GM18909 (cell line): Measurements from ENCODE around the gene LCN9.

Experiments
- ATAC-seq: cut with Tn5 transposase; IDR thresholded peaks from one replicate; pipeline ENCODE4 v1.9.1; 2021; ENCODE audit warnings: mild to moderate bottlenecking; ENCODE audit not compliant: unreplicated experiment, poor library complexity

Gene LCN9

DNA sequence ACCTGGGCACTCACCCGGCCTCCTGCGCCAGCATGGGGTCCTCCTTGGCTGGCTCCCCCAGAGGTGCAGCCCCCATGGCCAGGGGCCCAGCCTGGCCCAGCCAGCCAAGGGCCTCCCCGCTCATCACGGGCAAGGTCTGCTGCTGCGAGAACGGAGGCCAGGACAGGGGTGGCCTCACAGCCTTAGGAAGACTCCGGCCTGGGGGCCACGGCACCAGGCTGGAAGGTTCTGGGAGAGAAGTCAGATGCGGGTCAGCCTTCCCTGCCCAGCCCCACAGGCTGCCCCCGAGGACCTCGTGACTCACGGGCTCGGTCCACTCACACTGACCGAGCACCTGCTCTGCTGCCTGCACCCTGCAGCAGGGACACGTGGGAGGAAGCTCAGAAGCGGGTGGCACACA, 31.9 kb downstream of the LCN9 start:
- ATAC-seq, result no peak

DNA sequence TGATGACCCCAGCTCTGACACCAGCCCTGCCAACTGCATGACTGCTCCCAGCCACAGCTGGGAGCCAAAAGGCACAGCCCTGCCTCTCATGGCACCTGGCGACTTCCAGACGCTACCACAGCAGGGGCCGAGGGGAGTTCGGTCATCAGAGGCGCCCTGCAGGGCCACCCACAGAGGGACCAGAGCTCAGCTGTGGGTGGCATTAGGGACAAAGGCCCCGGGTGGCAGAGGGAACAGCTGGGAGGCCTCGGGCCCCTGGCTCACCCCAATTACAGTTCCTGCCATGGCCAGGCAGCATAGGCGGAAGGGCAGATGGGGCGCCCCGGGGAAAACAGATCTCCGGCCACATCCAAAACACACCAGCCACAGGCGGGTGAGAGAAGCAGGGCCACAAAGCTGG, 32.5 kb downstream of the LCN9 start:
- ATAC-seq, result no peak

DNA sequence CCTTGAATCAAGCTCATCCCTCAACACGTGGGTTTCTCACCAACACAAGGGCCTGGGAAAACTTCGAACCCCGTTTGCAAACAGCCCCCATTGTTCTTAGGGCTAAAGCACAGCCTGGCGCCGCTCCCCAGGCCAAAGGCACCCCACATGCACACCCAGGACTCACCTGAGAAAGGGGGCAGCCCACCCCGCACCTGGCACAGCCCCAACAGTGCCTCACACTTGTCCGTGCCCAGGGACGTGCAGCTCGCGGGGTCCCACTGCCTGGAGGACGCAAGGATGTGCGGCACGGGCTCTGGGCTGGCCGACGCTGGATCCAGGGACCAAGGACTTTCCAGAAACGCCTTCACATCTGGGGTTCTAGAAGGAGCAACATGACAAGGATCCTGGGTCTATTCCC, 33.3 kb downstream of the LCN9 start:
- no peak for ATAC-seq

DNA sequence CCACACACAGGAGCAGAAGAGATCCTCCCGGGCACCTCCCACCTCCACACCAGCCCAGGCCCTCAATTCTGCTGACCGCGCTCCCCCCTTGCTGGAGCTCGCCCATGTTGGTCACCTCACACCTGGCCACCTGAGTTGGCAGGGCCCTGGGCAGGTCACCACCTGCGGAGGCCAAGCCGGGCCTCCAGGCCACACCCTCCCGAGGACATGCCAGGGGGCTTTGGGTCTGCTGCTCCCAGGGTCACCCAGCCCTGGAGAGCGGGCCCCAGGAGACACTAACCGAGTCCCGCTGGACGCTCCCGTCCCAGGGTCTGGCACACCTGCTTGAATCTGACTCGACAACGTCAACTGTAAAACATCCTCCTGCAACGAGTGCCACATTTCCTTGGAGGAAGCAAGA, 34.1 kb downstream of the LCN9 start:
- ATAC-seq, result no peak

DNA sequence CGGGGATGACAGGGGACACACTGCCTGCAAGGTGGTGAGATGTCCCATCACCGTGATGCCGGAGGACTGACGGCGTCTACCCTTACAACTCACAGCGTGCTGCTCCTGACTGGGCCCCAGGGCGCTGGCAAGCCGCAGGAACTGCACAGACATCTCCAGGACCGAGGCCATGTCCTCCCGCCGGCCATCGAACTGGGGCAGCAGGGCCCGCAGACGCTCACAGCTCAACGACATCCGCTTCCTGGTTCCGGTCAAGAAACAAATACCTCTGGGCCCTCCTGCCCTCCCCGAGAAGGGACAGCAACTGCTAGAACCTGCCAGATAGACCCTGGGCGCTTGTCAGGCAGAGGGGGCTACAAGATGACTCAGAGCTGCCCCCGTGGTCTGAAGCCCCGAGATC, 35.1 kb downstream of the LCN9 start:
- no peak for ATAC-seq

DNA sequence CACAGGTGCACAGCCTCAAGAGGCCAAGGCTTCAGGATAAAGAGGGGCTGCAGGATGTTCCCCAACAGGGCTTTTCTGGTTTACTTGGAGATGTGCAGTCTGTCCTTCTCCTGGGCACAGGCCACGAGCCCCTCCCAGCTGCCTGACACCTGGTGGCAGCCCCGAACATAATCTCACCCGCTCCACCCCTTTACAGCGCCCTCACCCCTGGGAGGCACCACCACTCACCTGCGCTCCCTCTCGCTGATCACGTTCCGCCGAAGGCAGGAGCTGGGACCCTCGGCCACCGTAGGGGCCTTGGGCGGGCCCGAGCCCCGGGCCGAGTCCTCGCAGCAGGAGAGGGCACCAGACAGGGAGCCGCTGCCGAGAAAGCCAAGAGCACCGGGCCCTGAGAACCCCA, 35.7 kb downstream of the LCN9 start:
- no peak for ATAC-seq

DNA sequence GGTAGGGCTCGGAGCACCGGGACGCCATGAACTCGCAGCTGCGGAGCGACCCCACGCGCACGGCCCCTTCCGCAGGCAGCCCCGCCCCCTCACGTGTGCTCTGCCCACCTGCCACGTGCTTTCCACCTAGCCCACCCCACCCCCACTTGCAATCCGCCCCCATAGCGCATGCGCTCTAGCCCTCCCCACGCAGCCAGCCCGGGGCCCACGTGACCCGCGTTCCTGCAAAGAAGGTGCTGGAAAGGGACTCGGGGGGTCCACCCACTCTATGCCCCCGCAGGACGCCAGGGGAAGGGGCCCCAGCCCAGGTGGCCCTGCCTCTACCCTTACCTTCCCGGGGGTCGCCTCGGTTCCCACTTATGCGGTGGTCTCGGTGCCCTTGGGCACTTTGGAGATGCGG, 36.3 kb downstream of the LCN9 start, which contains the start of gene SOHLH1:
Gene SOHLH1, minus strand, starts transcription at position 42 of the 400 bp plus-strand sequence. Its CDS starts 14 bp downstream, at position 28.
- no peak for ATAC-seq

DNA sequence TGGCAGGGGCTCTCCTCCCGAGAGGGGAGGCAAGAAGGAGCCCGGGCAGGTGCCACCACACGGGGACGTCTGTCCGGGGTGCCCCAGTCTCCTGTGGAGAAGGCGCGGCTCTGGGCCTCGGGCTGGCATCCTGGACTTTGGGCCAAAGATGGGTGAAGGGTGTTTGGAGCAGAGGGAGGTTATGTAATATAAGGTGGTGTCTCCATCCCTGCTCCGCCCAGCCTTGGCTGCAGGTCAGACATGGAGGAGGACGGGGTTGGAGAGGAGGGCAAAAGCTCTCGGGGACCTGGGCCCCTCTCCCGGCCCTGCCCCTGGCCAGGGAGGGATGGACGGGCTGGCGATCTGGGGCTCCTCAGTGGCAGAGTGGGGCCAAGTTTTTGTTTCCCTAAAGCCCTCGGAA, 37.4 kb downstream of the LCN9 start:
- ATAC-seq, result no peak

DNA sequence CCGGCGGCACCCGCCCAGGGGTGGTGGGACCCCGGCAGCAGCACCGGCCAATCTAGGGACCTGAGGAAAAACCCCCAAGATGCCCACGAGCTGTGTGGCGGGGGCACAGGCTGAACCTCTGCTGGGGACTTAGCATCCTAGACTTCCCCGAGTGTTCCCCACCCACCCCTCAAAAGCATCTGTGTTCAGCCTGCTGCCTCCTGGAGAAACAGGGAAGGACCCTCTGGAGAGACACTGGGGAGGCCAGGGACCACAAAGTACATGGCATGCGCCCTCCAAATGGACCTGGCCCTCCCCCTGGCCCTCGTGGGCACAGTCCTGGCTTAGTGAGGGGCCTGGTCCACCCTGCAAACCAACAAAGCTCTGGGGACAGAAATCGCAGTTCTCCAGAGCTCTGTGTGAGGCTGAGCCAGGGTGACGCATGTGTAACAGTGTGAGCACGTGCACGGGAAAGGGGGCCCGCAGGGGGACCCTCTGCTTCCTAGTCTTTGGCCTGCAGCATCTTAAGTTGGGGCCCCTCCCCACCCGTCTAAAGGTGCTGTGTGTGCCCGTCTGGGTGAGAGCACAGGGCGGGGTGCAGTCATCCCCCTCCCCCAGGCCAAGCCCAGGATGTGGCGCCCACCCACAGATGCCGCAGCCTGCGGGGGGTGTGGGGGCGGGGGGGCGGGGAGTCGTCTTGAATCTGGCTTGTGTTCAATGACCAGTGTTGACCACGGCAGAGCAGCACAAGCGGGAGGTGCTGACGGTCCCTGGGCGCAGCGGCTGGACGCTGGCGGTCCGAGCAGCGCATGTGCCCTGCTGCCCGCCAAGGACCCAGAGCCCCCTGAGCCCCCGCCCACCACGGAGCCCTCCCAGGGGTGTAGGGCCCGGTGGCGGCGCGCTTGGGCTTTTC, 38.2 kb downstream of the LCN9 start:
- no peak for ATAC-seq

DNA sequence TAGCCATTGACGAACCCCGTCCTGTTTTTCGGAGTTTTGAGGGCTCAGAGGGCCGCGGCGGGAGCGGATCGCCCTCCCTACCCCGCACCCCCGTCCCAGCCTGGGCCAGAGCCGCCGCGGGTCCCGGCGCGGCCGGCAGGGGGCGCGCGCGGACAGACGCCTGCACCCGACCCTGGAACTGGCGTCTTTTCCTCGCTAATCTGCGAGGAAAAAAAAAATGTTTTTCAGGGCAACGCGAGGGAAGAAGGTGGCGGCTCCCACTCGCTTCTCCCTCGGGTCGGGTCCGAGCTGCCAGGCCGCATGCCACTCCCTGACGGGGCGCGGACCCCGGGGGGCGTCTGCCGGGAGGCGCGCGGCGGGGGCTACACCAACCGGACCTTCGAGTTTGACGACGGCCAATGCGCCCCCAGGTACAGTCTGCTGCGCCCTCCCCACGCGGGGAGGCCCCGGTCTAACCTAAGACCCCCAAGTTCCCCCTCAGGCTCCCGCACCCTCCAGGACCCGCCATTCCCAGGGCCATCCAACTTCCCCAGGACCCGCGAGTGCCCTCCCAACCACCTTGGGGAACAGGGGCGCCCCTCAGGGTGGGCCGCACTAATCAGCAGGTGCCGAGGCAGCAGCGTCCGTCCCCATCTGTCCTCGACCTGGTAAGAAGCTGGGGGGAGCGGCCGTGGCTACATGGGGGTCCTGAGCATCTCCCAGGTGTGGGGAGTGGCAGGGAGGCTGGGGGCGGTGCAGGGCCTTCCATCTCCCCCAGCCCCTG, 39.0 kb downstream of the LCN9 start, which contains the start of gene KCNT1:
Gene KCNT1, plus strand, starts transcription at position 227 of the 763 bp plus-strand sequence. Its CDS starts 74 bp downstream, at position 301.
- ATAC-seq, result no peak

DNA sequence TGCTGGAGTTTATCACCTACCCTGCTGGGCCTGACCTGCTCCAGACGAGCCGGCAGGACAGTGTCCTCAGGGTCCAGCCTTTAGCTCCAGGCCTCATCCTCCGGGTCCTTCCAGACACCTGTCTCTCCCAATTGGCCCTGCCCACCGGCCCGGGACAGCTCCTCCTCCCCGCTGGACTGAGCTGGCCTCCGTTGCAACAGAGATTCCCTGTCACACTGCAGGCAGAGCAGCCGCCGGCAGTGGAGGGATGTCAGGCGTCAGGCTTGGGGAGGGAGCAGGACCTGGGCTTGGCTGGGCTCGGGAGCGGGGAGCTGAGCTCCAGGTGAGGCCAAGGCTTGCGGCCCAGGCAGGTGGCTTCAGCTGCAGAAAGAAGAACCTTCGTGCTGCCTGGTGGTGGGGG, 40.6 kb downstream of the LCN9 start:
- no peak for ATAC-seq

DNA sequence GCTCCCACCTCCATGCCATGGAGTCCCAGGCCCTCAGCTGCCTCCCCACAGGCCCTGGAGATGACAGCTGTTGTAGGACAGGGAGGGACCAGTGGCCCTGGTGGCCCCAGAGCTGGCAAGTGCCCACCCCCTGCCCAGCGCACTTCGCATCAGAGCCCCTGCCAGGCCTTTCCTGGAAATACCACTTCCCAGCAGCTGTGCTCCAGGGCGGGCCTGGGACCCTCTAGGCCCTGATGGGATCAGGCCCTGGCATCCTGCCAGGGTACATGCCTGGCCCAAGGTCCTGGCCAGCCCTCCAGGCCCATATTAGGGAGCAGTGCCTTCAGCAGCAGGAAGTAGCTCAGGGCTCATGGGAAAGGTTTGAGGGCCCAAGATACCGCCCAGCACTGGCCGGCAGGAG, 41.4 kb downstream of the LCN9 start:
- ATAC-seq, result no peak

DNA sequence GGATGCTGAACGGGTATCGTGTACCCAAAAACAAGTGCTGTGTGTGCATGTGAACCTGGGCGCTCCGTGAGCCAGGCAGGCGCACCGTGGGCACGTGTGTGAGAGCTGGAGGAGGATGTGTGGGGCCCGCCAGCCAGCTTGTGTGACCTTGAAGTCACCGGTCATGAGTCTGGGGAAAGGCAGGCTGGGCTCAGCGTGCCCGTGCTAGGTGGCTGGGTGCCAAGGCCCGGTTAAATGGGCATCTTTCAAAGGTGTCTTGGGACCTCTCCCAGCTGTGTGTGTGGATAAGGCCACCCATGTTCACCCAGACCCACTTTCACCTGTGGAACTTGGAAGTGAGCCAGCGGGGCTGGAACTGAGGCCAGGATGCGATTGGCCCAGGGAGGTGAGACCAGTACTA, 42.3 kb downstream of the LCN9 start:
- no peak for ATAC-seq

DNA sequence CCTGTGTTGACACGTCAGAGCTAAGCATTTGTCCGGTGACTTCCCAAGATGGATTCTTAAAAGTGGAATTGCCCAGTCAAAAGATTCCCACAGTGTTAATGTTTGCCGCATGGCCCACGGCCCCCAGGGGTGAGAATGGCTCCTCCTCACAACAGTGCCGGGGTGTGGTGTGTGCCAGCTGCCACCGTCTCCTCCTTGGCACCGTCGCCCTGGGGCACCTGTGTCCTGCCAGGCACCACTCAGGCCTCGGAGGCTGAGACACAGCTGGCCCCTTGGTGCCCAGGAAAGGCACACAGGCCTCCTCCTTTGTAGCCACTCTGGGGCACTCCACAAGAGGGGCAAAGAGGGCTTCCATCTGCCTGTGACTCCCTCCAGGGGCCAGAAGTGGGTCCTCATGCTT, 43.2 kb downstream of the LCN9 start:
- no peak for ATAC-seq

DNA sequence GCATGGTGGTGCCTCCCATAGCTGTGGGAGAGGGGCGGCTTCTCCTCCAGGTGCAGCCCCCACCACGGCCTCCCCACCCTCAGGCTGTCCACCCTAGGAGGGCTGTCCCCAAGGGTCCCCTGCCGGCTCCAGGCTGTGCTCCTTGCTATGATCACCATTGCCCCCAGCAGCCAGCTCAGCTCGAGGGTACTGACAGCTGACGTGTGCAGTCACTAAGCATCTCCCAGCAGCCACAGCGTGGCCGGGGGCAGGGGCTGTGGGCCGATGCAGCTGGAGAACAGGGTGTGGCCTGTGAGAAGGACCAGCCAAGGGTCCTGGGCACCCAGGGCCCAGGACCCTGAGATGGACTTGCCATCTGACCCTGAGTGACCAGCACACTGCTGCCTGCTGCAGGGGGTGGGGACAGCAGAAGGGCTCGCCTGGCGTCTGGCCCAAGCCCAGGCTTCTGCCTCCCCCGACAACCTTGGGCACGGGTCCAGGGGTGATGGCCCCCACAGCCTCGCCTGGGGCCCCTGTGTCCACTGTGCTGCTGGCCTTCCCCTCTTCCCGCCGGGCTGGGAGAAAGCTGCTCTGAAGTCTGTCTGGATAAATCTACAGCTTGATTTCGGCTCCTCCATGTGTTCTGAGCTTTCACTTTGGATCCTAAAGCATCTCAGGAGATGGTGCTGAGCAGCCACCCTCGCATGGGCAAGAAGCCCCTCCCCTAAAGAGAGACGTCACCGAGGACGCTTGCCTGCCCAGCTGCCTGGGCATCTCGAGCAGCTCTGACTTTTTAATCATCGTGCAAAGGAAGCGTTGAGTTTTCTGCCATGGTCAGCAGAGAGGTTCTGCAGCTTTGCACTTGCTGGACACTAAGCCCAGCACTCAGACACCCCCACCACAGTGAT, 44.4 kb downstream of the LCN9 start:
- no peak for ATAC-seq

DNA sequence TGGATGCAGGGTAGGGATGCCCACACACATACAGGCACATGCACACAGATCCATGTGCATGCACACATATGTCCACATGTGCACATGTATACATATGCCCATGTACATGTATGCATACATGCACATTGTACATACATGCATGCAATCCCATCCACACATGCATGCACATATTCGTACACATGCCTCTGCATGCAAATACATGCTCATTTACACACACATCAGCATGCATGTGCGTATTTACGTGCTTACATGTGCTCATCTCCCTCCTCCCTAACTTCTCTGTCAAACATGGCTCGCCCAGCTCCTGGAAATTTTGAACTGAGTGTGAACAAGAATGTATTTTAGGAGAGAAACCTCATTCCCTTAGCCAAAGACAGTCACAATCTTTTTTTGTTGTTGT, 45.1 kb downstream of the LCN9 start:
- ATAC-seq, result no peak

DNA sequence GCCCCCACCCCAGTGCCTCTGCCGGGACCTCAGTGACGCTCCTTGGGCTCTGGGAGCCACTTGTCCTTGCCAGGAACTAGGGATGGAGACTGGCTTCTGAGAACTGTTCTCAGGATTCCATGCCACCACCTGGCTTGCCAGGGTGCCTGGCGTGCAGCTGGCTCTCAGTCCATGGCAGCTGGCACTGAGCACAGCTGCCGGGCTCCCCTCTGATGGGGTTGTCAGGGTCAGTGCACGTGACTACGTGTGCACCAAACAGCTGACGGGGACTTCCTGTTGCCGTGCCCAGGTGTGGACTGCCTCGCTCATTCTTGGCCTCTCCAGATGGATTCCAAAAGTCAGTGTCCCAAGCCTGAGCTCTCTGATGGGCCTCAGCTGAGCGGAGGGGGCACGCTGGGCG, 48.3 kb downstream of the LCN9 start:
- ATAC-seq, result no peak

DNA sequence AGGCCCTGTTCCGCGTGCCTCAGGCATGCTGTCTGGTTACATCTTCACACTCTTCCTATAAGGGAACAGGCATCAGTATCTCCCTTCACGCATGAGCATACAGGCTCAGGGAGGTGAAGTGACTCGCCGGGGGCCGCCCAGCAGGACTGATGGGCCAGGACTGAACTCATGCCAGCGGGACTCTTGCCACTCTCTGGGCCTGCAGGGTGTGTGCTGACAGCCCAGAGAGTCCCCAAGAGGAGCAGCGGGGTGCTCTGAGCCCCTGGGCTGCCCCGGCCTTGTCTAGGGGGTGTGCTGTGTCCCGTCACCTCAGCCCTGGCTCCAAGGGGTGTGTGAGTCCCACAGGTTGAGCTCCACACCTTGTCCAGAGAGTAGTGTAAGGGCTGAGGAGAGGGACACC, 48.8 kb downstream of the LCN9 start:
- ATAC-seq, result no peak

DNA sequence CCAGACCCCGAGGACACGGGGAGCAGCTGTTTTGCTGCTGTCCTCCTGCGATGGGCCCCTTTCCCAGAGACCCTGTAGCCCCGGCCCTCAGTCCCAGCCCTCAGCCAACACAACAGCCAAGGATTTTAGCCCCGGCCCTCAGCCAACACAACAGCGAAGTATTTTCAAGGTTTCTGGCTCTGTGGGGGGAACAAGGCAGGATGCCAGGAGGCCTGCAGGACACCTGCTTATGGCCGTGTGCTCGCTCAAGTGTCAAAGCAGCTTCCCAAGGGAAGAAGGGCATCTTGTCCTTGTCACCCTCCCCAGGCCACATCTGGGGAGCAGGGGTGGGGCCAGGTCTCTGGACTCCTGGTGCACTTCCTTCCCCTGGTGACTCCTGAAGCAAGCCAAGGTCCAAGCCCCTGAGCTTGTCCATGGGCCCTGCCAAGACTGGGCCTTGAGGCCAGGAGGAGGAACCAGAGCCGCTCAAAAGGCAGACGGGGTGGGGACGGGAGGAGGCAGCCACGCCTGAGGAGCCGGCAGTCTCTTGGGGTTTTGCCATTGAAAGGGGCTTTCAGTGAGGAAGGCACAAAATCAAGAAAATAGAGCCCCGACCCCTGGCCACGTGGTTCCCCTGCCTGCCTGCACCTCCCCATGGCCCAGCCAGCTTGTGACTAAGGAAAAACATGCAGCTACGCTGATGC, 49.6 kb downstream of the LCN9 start:
- no peak for ATAC-seq
